ENCODE data around the gene TMEM39A. TPM values are rescaled to one million over a fixed set of nuclear protein-coding genes. Genes with fewer than 3 reads are reported as not detected.

The TMEM39A gene
- polyA plus RNA-seq, 1 donor, result 37.7 TPM

DNA sequence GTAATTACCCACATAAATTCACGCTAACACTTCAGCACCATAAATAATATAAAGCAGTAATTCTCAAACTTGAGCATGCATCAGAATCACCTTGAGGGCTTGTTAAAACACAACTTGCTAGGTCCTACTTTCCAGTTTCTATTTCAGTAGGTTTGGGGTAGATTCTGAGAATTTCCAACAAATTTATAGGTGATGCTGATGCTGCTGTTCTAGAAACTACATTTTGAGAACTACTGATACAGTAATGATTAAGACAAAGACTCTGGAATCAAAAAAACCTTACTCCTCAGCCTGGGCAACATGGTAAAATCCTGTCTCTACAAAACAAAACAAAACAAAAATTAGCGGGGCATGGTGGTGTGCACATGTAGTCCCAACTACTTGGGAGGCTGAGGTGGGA is 18.8 kb downstream of the TMEM39A start:
- no peak for DNase-seq

DNA sequence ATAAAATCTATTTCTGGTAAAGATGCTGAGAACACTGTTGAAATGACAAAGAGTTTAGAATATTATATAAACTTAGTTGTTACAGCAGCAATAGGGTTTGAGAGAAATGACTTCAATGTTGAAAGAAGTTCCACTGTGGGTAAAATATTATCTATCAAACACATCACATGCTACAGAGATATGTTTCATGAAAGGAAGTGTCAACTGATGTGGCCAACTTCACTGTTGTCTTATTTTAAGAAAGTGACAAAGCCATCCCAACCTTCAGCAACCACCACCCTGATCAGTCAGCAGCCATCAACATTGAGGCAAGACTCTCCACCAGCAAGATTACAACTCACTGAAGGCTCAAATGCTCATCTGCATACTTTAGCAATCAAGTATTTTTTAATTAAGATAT is 20.2 kb downstream of the TMEM39A start:
- no peak for DNase-seq

DNA sequence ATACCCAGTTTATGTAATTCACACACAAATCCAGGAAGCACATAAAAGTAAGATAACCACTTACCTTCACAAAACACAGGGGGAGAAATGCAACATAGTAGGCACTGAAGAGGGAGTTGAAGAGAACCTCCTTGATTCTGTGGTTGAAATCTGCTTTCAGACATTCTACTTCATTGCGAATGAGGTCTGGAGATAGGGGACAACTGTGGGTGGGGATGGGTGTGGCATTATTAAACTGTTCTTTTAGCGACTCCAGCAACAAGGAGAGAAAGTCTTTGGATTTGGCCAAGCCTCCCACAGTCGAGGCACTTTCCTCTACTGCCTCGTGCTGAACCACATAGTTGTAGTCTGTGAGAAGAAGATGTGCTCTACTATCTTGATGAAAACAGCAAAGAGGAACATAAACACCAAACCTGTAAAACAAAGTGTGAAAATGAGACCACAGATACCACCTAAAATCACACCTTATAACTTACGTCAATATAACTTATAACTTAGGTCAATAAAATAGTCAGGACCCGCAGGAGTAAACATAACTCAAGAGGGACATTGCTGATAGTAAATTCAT is 25.6 kb downstream of the TMEM39A start:
- DNase-seq, result no peak

DNA sequence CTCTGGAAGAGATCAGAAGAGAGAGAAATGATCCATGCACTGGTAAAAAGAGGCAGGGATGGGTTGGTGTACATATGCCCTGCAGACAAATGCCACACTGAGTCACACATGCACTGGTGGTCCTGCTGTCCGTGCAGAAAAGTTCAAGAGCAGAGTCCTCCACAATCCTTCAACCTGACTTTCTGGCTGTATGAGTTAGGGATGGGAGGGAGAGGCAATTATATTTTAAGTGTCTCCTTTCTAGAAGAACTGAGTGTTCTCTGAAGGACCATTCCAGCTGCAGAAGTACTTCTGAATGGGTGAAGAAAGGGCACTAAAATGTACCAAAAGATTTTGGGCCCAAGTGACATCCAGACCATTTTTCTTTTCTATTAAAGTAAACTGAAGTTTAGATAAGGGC is 26.4 kb downstream of the TMEM39A start:
- DNase-seq, result no peak

DNA sequence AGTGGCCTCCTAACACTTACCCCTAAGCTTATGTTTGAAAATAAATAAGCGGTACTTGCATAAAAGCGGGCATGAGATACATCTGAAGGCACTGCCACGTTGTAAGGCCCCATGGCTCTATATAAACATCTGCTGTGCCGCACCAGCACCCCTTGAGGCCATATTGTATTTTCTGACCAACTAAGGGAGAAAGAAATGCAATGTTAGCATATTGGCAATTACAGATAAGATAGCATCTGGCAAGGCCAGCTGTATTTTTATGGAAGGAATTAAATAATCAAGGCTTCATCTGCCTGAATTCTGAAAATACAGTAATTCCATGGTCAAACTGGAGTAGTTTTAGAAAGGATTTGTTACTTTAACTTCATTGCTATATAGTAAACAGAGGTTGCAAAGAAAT is 28.7 kb downstream of the TMEM39A start:
- no peak for DNase-seq

DNA sequence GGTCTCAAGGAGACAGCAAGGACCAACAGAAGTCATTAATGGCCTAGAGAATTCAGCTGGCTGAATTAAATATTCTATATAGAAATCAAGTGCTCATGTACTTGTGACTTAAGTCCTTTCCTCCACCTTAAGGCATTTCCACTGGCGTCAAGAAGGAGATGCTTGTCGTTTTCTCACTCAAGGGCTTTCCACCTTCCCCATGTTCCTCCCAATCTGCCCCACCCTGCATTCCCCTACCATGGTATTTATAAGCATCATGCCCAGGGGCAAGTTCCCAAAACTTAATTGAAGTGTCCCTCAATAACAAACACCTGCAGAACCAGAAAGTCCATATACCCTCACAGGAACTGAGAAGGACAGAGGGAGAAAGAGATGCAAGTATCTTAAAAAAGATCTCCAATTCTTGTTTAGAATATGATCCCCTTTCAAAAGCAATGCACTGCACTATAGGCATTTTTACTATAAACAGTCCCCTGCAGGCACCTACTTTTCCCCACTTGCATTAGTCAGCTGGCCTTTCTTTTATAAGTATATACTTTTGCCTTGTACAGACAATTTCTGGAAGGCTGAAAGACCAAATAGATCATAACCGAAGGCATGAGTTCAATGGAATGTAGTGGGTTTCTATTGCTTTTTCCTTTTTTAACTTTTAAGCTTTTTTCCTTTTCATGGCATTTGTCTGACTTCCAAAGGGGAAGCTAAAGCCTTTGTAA is 29.6 kb downstream of the TMEM39A start:
- DNase-seq, result no peak

DNA sequence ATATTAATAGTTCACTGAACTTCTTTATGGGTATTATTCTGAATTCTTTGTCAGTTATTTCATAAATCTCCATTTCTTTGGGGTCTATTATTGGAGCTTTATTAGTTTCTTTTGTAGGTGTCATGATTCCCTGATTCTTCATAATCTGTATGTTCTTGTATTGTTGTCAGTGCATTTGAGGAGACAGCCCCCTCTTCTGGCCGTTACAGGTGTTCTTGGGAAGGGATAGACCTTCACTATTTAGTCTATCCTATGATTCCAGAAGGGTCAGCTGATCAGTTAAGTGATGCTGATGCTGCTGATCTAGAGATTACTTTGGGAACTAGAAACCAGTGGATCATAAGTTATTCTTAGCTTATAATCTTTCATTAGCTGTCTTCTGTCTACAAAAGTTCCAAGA is 34.9 kb downstream of the TMEM39A start:
- no peak for DNase-seq

DNA sequence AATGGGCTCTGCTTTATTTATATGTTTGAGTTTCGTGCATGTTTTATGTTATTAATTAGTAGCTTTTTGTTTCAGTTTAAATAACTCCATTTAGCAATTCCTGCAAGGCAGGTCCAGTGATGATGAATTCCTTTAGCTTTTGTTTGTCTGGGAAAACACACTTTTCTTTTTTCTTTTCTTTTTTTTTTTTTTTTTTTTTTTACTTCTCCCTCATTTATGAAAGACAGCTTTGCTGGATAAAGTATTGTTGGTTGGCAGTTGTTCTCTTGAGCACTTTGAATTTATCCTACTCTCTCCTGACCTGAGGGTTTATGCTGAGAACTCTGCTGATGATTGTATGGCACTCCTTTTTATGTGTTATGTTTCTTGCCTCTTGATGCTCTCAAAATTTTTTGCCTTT is 35.7 kb downstream of the TMEM39A start:
- no peak for DNase-seq

DNA sequence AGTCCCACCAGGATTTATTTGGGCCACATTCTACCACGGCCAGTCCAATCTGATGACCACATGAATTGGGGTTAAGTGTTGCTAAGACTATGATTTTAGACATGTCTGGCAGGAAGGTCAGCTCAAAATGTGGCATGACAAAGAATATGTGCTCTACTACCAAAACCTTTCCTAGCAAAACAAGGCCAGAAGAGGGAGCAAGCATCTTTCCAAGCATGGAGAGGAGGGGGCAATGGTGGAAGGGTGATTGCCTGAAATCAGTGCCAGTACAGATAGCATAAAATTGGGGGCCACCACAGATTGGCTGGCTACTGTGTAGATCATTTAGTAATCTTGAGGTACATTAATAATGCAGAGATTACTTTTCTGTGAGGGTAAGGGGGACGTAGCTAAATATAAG is 43.2 kb downstream of the TMEM39A start:
- DNase-seq, result no peak

DNA sequence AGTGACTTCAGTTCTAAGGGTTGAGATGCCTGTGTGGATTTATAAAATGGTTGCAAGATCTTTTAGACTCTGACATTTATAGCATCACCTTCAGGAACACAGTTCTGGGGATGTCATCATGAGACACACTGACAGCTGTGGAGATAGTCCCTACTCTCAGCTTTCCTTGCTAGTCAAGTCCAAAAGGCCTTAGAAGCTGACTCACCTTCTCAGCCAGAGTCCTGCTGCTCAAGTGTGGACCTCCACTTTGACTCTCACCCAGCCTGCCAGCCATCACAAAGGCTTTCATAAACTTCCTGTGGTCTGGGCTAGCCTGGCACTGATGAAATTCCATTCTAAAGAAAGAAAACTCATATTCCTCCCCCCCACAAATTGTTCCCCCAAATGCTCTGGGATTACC is 44.8 kb downstream of the TMEM39A start:
- DNase-seq, result no peak

DNA sequence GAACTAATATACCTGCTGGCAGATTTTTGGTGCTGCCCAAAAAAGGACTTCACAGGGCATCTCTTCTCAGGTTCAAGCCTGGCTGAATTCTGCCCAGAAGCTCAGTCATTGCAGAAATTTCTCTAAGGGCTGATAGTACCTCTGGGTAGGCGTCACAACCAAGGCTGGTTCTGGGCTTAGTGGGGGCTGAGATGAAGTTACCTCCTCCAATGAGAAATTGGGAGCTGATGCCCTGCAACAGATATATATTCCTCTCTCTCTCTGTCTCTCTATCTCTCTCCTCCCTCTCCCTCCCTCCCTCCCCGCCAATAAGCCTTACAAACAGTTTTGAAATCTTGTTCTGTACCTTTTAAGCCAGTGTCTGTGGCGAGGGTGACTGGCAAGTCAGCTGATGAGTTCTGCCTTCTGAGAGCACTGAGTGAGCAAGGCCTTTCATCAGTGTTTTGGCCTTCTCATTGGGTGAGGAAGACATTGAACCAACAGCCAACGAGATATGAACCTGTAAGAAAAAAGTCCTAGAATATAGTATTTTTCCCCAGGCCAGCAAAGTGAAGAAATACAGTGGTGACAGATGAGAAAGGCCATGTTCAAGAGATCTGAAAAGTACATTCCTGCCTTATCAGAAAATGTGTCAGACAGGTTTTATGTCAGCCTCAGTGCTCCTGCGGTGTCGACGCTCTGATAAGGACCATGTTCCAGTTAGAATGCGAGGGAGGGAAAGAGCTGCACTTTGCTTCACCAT is 45.5 kb downstream of the TMEM39A start:
- DNase-seq, result no peak

DNA sequence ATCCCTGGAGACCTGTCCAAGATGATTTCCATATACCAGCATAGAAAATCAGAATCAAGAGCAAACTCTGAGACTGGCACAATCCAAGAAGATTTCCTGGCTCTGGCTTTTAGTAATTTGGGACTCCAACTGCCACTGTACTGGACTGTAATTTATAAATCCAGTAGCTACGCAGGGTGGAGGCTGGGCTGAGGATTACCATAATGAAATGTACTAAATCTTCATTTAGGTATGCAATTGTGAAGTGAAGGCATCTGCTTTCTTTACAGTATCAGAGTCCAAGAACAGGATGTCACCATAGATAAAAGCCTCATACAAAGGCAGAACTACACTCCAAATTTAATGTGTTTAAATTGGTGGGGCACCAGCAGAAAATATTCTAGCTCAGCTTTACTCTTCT is 46.5 kb downstream of the TMEM39A start:
- DNase-seq, result no peak

DNA sequence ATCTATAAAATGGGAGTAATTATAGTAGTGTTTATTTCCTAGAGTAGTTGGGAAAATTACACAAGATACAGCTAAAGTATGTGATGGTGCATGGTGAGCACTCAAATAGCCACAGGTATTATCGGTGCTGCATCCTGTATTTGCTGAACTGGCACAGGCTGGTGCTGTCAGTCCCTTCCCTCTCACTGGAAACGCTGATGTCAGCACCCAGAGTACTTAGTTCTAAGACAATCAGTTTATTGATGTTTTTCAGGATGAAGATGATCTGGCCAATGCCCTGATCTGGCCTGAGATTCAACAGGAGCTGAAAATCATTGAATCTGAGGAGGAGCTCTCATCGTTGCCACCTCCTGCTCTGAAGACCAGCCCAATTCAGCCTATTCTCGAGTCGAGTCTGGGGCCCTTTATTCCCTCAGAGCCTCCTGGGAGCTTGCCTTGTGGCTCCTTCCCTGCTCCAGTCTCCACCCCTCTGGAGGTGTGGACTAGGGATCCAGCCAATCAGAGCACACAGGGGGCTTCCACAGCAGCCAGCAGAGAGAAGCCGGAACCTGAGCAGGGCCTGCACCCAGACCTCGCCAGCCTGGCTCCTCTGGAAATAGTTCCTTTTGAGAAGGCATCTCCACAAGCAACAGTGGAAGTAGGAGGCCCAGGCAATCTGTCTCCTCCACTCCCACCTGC is 49.7 kb downstream of the TMEM39A start:
- DNase-seq, result no peak

DNA sequence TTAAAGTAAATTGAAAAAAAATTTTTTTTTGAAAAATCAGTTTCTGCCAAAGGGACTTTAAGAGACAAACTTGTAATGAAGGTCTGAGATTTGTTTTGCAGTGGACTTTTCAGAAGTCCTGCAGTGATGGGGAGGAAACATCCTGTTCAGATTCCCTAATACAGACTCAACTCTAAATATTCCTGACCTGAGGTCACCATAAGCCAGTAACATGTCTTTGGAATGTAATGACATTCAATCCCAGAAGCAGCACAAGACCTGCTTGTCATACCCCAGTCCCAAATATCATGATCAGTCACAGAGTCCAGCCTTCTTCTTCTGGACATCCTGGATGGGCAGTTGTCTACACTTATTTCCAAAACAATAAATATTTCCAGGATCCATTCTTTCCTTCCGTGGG is 53.6 kb downstream of the TMEM39A start:
- no peak for DNase-seq

DNA sequence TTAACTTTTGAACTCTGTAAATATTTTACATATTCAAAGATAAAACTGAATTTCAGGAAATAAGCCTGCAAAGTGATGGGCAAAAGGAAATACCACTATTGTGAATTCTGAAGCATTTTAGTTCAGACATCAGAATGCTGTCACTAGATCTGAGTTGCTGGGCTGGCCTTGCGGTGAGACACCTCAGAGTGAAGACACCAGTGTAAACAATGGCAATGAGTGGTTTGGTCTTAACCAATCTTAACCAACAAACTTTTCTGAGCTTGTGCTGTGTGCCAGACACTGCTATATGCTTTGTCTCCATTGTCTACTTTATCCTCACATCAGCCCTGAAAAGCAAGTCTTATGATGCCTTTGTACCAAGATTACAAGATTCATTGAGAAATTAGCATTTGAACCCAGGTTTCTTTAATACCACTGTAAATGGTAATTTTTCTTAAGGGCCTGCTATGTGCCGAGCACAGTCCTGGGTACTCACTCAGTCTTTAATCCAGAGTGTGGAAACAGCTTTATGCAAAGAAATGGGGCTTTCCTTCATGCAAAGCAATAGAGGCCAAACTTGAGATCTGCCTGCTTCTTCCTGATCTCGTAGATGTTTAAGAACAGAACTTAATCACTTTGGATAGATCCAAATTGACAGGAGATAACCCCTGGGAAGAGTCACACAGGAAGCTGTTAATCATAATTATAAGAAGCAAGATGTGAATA is 55.0 kb downstream of the TMEM39A start:
- DNase-seq, result no peak

DNA sequence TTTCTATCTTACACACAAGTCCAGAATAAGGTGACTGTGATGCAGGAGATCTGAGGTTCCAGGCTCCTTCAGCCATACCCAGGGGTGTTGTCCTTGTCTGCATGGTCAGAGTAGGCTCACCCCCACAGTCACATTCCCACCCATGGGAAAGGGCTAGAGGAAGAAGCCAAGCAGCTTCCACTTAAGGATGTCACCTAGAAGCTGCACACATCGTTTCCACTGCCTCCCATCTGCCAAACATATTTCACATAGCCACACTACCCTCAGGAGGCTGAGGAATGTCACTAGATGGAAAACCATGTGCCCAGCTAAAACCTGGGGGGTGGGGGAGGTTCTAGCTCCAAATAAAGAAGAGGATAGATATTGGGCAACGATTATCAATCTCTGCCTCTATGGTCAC is 58.1 kb downstream of the TMEM39A start:
- DNase-seq, result no peak

DNA sequence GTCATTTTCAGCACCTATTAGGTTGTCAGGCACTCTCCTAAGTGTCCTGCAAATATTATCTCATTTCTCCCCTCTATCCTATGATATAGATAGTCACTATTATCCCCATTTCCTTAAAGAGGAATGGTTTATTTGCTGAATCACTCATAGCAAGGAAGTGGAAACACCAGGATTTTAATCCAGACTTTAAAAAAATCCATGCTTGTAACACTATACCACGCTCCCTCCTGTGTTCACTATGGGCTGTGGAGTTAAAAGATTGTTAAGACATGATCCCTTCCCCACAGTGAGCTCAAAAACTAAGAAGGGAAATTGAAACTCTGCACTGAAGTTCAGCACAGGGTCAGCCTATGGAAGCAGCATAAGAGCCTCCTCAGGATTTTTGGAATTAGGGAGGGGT is 60.2 kb downstream of the TMEM39A start:
- no peak for DNase-seq

DNA sequence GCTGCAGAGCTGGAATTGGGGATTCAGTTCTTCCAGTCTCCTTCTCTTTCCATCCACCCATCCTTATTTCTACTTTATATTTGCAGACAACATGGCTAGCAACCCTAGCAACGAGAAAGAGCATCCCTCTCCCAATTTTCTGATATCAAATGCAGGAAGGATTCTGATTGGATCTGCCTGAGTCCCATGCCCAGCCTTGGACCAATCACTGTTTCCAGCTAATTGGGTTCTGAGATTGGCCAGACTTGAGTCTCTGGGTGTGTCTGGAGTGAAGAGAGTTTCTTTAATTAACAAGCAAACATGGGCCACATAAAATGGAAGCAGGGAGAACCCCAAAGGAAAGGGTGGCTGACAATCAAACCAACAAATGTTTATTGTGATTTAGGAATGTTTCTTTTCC is 60.6 kb downstream of the TMEM39A start:
- DNase-seq, result no peak

DNA sequence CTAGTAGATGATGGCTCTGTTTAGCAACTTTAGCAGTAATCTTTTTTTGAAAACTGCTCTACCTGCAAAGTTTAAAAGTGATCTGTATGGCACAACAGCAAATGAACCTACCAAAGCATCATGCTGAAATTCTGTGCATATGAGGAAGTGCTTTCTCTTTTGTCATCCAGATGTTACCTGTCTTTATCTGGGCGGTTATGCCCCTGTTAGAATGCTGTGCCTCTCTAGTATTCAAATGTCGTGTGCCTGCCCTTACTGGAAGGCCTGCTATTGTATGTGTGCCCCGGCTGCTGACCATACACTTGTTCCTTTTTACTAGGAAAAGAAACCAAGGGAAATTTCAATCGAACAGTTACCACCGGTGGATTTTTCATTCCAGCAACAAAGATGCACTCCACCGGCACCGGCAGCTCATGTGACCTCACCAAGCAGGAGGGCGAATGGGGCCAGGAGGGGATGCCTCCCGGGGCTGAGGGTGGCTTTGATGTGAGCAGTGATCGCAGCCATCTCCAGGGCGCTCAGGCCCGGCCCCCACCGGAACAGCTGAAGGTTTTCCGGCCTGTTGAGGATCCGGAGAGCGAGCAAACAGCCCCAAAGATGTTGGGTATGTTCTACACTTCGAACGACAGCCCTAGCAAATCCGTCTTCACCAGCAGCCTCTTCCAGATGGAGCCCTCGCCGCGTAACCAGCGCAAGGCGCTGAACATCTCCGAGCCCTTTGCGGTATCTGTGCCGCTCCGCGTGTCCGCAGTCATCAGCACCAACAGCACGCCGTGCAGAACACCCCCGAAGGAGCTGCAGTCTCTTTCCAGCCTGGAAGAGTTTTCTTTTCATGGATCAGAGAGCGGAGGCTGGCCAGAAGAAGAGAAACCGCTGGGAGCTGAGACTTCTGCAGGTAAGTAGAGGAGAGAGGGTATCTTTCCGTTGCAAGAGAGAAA is 61.6 kb downstream of the TMEM39A start:
- DNase-seq, result no peak

DNA sequence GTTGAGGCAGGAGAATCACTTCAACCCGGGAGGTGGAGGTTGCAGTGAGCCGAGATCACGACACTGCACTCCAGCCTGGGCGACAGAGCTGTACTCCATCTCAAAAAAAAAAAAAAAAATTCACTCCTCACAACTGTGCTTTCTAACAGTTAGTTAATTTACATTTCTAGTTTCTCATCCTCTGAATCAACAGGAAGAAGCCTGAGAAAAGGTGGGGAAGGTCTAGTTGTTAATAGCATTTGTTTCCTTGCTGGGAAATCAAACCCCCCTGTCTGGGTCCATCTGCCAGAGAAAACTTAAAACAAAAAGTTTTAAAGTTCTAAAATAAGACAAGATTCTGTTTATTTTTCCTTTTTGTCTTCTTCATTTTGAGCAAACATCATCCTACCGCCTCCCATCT is 62.3 kb downstream of the TMEM39A start:
- no peak for DNase-seq

DNA sequence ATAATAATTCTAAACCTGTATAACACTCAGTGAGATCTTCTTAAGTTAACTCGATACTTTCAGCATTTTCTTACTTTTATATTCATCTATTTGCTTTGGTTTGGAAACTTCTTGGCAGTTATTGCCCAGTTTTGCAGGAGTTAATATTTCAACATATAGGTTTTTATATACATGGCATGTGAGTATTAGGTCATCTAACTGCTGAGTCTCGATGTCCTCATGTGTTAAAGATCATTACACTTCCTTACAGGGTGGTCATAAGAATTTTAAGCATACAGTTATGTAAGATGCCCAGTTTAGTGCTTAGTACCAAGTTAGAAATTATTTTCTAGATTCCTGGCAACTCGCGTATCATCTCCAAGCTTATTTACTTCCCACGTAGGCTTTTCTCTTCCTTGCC is 62.9 kb downstream of the TMEM39A start:
- no peak for DNase-seq

DNA sequence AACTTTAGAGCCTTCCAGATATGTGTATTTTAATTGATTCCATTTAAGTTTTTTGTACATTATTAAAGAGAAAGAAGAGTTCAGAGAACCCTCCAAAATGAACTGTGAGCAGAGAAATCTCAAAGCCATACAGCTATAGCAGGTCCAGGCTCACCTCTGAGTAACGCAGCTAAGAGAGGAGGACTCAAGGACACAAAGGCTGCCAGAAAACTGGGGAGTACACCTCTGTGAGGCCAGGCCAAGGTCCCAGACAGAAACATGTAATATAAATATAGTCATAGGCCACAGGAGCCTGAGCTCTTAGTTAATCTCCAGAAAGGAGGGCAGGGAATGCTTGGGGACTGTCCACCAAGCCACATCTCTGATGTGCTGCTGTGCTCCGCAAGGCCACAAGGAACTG is 66.5 kb downstream of the TMEM39A start:
- DNase-seq, result no peak
